T-helper 17 cell (primary cell): ENCODE data around the gene IMMP2L. TPM values are rescaled to one million over a fixed set of nuclear protein-coding genes. Genes with fewer than 3 reads are reported as not detected.

ENCODE experiments used
- ATAC-seq: fragments of 150-1000 bp; cut with Tn5 transposase; 2 replicates; pipeline ENCODE4 v1.10.0; 2021; ENCODE audit warnings: mild to moderate bottlenecking, moderate library complexity
- DNase-seq, 3 donors: peaks; one replicate each; pipeline versions ENCODE4 v3.0.0 to v3.0.0-alpha.2; 2020 to 2021
- H3K9me3 ChIP-seq: one replicate; pipeline ENCODE4 v1.7.0; 2013; ENCODE audit warnings: low read length, mild to moderate bottlenecking; ENCODE audit not compliant: control insufficient read depth, poor library complexity, severe bottlenecking
- H3K27ac Mint-ChIP-seq: one replicate; pipeline ENCODE4 v1.8.0; 2022; ENCODE audit warnings: mild to moderate bottlenecking, moderate library complexity, mixed read lengths
- H3K27me3 Mint-ChIP-seq: one replicate; pipeline ENCODE4 v1.8.0; 2022; ENCODE audit warnings: mixed read lengths
- H3K36me3 Mint-ChIP-seq: one replicate; pipeline ENCODE4 v1.8.0; 2022; ENCODE audit warnings: low read depth, mixed read lengths
- H3K4me1 Mint-ChIP-seq: one replicate; pipeline ENCODE4 v1.8.0; 2022; ENCODE audit warnings: mild to moderate bottlenecking, mixed read lengths
- H3K4me3 Mint-ChIP-seq: one replicate; pipeline ENCODE4 v1.8.0; 2022; ENCODE audit warnings: mild to moderate bottlenecking, moderate library complexity, mixed read lengths
- total RNA-seq, 4 donors: library from RNA in 2 of 4; stranded (reverse) in 2 of 4; gene quantifications; one replicate each; pipeline ENCODE4 v1.2.3 and lab custom pipeline; 2022 to 2026

IMMP2L gene
- total RNA-seq, 2 donors from 2014 or later: 17.9 to 19.9 TPM

DNA sequence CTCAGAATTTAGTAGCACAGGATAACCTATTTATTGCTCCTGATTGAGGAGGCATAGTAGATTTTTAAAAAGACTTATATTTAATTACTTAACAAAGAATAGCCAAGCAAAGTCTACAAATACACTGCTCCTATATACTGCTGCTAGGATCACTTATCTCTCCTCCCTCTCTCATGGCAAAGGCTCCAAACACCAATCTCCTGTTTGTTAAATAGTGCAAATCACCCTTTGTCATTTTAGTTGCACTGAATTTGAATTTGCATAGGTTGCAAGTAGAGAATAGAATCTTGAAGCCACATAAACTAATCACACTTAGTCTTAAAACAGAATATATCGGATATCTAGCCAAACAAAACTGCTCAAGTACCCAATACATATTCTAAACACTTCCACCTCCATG, 690.4 kb downstream of the IMMP2L start:
- Mint-ChIP-seq H3K27ac (no peak overlapping the region), H3K4me1 (no peaks in the 10 kb centered on the region), H3K36me3 (no peaks in the 10 kb centered on the region), H3K4me3 (no peak overlapping the region), H3K27me3 (no peaks in the 10 kb centered on the region)
- no peaks in the 10 kb centered on the region for H3K9me3 ChIP-seq
- DNase-seq (no peak), ATAC-seq (no peak)

DNA sequence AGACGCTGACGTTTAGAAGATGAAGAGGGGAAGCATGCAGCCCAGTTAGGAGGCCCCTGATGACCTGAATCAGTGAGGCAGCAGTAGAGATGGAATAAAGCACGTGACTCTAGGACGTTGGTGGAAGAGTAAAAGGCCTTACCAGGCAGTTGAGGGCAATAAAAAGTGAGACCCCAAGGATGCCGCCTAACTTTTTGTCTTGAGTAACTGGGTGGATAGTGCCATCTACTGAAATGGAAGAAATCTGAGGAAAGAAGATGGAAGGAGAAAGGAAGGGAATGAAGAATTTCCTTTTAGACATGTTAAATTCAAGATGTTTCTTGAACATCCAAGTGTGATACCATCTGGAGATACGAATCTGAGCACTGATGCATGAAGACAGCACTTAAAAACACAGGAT, 691.4 kb downstream of the IMMP2L start:
- H3K27me3 Mint-ChIP-seq: no peaks in the 10 kb centered on the region
- DNase-seq (no peak), ATAC-seq (no peak)
- no peaks in the 10 kb centered on the region for H3K4me1 Mint-ChIP-seq
- H3K9me3 ChIP-seq: no peaks in the 10 kb centered on the region
- no peak overlapping the region for H3K27ac Mint-ChIP-seq
- H3K4me3 Mint-ChIP-seq: no peak overlapping the region
- H3K36me3 Mint-ChIP-seq: no peaks in the 10 kb centered on the region

DNA sequence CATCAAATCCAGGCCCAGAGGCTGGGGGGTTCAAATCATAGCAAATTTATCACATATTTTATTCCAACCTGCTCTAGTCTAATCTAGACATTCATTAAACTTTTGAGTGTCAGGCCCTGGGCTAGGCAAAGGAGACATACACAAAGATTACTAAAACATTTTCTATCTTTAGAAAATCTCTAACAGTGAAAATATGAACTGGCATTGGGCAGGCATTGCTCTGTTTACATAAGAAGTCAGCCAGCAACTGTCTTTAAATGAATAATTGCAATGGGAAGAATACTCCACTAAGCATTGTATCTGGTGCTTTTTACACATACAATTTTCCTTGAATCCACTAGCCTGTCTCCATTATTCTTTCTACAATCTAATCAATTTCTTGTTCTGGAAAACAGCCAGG, 693.8 kb downstream of the IMMP2L start:
- no peak for ATAC-seq
- Mint-ChIP-seq H3K27me3 (no peaks in the 10 kb centered on the region), H3K27ac (no peak overlapping the region), H3K4me3 (no peak overlapping the region), H3K4me1 (no peaks in the 10 kb centered on the region), H3K36me3 (no peaks in the 10 kb centered on the region)
- no peaks in the 10 kb centered on the region for H3K9me3 ChIP-seq
- DNase-seq: no peak

- Mint-ChIP-seq H3K36me3 (no peaks in the 10 kb centered on the region), H3K4me3 (no peak overlapping the region), H3K27ac (no peak overlapping the region), H3K27me3 (no peaks in the 10 kb centered on the region), H3K4me1 (no peaks in the 10 kb centered on the region)
- ATAC-seq (no peak), DNase-seq (no peak)
- H3K9me3 ChIP-seq: no peaks in the 10 kb centered on the region
These were observed 694.5 kb downstream of the IMMP2L start for GRCh38 chr7:110867771-110868170.

- H3K36me3 Mint-ChIP-seq: no peaks in the 10 kb centered on the region
- no peak for DNase-seq
- H3K9me3 ChIP-seq: no peaks in the 10 kb centered on the region
- no peak overlapping the region for H3K4me3 Mint-ChIP-seq
- H3K27ac Mint-ChIP-seq: no peak overlapping the region
- no peak for ATAC-seq
- peaks cover 2% of the 10 kb centered on the region for H3K4me1 Mint-ChIP-seq
- no peaks in the 10 kb centered on the region for H3K27me3 Mint-ChIP-seq
These were observed 699.0 kb downstream of the IMMP2L start for GRCh38 chr7:110863258-110863657.

DNA sequence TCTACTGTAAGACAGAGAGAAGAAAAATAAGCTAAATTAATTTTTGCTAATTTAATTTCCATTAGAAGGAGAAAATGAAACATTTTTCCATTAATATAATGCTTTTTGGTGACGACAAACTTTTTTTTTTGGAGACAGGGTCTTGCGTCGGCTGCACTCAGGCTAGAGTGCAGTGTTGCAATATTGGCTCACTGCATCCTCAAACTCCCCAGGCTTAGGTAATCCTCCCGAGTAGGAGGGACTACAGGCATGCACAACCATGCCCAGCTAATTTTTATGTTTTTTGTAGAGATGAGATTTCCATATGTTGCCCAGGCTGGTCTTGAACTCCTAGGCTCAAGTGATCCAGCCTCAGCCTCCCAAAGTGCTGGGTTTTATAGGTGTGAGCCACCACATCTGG, 701.1 kb downstream of the IMMP2L start:
- no peak overlapping the region for H3K4me3 Mint-ChIP-seq
- H3K27ac Mint-ChIP-seq: no peak overlapping the region
- no peak for ATAC-seq
- H3K9me3 ChIP-seq: no peaks in the 10 kb centered on the region
- H3K36me3 Mint-ChIP-seq: no peaks in the 10 kb centered on the region
- H3K4me1 Mint-ChIP-seq: peaks cover 2% of the 10 kb centered on the region
- DNase-seq: no peak
- H3K27me3 Mint-ChIP-seq: no peaks in the 10 kb centered on the region

DNA sequence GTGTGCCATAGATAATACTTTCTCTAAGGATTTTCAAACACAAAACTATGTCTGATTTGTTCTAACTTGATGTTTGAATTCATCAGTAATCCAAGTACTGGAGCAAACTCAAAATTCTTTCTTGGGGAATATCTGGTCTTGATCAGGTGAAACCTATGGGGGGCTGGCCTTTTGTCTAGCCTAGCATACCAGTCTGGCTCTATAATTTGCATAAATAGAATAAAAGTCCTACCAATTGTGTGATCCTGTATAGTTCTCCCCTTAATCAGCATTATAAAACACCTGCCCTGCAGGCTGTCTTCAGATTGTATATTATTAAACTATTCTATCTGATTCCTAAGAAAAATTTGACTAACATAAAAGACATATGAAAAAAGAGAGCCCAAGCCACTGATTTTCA, 705.2 kb downstream of the IMMP2L start:
- H3K27ac Mint-ChIP-seq: no peak overlapping the region
- peaks cover 4% of the 10 kb centered on the region for H3K4me1 Mint-ChIP-seq

GRCh38 chr7:110856704-110857103, 705.6 kb downstream of the IMMP2L start:
- peaks cover 4% of the 10 kb centered on the region for H3K4me1 Mint-ChIP-seq
- no peaks in the 10 kb centered on the region for H3K27me3 Mint-ChIP-seq
- DNase-seq: no peak
- no peaks in the 10 kb centered on the region for H3K36me3 Mint-ChIP-seq
- no peak overlapping the region for H3K27ac Mint-ChIP-seq
- no peaks in the 10 kb centered on the region for H3K9me3 ChIP-seq
- ATAC-seq: no peak
- H3K4me3 Mint-ChIP-seq: no peak overlapping the region

More for the DNA sequence above, 705.2 kb downstream of the IMMP2L start:
- no peak overlapping the region for H3K4me3 Mint-ChIP-seq
- no peaks in the 10 kb centered on the region for H3K36me3 Mint-ChIP-seq
- DNase-seq: no peak
- H3K9me3 ChIP-seq: no peaks in the 10 kb centered on the region
- no peaks in the 10 kb centered on the region for H3K27me3 Mint-ChIP-seq
- ATAC-seq: no peak

DNA sequence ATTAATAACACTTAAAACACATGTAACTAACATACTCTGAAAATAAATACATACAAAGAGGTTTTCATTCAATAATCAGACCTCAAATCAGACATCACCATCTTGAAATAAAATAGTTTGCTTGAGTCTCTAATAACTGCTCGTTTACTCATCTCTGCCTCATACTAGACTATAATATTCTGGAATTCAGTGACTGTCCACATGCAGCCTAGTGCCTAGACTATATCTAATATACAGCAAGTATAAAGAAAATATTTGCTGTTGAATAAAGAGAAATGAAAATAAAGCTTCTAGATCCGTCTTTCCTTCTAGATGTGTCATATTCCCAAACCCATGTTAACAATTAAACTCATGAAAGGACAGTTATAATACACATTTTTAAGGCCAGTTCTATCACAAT, 707.6 kb downstream of the IMMP2L start:
- DNase-seq (no peak), ATAC-seq (no peak)
- Mint-ChIP-seq H3K36me3 (no peaks in the 10 kb centered on the region), H3K4me3 (no peak overlapping the region), H3K27me3 (no peaks in the 10 kb centered on the region), H3K4me1 (peaks cover 4% of the 10 kb centered on the region), H3K27ac (peak overlapping the region; percentile 41)
- no peaks in the 10 kb centered on the region for H3K9me3 ChIP-seq

DNA sequence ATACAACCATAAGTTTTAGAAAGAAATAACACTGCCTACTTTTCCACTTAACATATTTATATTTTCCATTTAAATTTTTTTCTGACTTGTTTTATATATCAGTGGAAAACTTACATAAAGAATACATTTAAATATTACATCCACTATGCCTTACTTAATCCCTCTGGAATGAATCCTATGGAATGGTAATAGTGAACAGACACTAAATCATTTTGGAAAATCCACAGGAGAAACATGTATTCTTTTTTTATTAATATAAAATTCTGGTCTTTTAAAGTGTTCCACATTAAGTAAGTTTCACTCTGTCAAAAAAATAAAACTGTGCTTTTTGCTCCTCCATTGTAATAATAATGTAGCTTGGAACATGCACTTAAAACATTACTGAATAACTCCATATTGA, 708.1 kb downstream of the IMMP2L start:
- H3K27ac Mint-ChIP-seq: no peak overlapping the region
- H3K36me3 Mint-ChIP-seq: no peaks in the 10 kb centered on the region
- H3K9me3 ChIP-seq: no peaks in the 10 kb centered on the region
- H3K4me1 Mint-ChIP-seq: peaks cover 4% of the 10 kb centered on the region
- no peak overlapping the region for H3K4me3 Mint-ChIP-seq
- no peak for DNase-seq
- no peak for ATAC-seq
- no peaks in the 10 kb centered on the region for H3K27me3 Mint-ChIP-seq

- H3K4me1 Mint-ChIP-seq: peaks cover 2% of the 10 kb centered on the region
- ATAC-seq (no peak), DNase-seq (no peak)
- no peak overlapping the region for H3K27ac Mint-ChIP-seq
- H3K9me3 ChIP-seq: no peaks in the 10 kb centered on the region
- H3K27me3 Mint-ChIP-seq: no peaks in the 10 kb centered on the region
- H3K4me3 Mint-ChIP-seq: no peak overlapping the region
- no peaks in the 10 kb centered on the region for H3K36me3 Mint-ChIP-seq
These were observed 709.0 kb downstream of the IMMP2L start for GRCh38 chr7:110853263-110853662.

DNA sequence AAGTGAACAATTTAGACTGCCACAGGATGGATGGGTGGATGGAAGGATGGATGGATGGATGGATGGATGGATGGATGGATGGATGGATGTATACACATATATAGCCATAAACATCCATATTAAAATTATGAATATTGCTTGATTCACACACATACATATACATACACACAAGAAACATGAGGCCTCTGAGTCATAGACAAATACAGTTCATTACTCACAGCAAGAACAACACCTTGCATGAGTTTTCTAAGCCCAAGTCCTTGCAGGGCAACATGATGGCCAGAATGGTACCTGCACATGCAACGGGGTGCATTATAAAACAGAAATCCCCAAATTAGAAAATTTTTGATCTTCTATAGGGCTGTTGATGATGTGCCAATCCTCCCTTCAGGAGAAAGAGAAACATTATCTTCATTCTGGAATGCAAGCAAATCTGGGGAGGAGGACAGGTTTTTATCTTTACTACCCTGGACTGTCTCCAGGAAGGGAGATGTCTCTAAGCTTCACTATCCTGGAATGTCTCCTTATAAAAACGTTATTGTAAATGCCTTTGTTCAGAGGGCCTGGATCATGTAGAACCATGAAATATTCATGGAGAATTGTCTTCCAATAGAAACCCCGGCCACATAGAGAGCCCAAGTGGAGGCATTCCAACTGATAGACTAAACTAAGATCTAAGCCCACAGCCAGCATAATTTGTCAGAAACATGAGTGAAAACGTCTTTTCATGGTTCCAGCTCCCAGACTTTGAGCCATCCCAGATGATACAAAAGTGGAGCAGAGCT, 709.9 kb downstream of the IMMP2L start:
- H3K9me3 ChIP-seq: no peaks in the 10 kb centered on the region
- Mint-ChIP-seq H3K27me3 (no peaks in the 10 kb centered on the region), H3K4me3 (no peak overlapping the region), H3K4me1 (peaks cover 2% of the 10 kb centered on the region), H3K27ac (no peak overlapping the region), H3K36me3 (no peaks in the 10 kb centered on the region)
- no peak for DNase-seq
- no peak for ATAC-seq

DNA sequence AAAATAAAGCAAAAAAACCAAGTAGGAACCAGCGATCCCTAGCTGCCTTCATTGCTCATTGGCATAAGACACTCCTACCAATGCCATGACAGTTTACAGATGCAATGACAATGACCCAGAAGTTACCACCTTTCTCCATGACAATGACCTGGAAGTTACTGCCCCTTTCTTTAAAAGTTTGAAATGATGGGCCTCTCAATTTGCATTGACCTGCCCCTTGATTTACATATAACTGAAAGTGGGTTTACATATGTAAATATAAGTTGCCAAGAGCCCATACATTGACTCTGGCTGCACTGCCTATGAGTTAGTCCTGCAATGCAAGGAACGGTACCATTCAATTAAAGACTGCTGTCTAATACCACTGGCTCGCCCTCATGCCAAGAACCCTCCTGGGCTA, 712.1 kb downstream of the IMMP2L start:
- no peak for DNase-seq
- H3K9me3 ChIP-seq: no peaks in the 10 kb centered on the region
- Mint-ChIP-seq H3K36me3 (no peaks in the 10 kb centered on the region), H3K27me3 (no peaks in the 10 kb centered on the region), H3K4me3 (no peak overlapping the region), H3K4me1 (no peaks in the 10 kb centered on the region), H3K27ac (no peak overlapping the region)
- ATAC-seq: no peak

DNA sequence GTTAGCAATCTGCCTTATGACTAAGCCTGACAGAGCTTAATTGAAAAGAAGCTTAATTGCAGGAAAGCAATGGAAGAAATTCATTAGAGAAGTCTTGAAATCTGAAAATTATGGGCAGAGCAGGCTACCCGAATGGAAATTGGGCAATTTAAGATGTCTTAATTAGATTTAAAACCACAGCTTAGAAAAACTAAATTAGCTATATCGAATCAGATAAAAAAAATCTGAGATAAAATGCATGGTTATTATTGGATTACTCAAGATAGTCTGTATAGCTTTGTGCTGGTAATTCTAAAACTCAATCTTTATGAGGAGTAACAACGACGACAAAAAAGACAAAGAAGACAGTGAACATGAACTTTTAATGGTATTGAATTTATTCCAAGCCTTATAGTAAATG, 719.5 kb downstream of the IMMP2L start:
- Mint-ChIP-seq H3K36me3 (peaks cover 2% of the 10 kb centered on the region), H3K4me1 (no peaks in the 10 kb centered on the region), H3K27ac (no peak overlapping the region), H3K4me3 (no peak overlapping the region), H3K27me3 (no peaks in the 10 kb centered on the region)
- DNase-seq (no peak), ATAC-seq (no peak)
- no peaks in the 10 kb centered on the region for H3K9me3 ChIP-seq
